PC-9 (cell line): ENCODE measurements around the gene HAX1.
"Not testable (repeated sequence)": the region's sequence is repeated elsewhere in the genome, so short reads cannot be mapped to it uniquely, and the experiment has no call there.

ENCODE experiments used
- CTCF ChIP-seq: fragments of 200-600 bp; sonication (generic); conservative IDR thresholded peaks from 2 replicates; pipeline ENCODE4 v1.6.1; 2017; ENCODE audit warnings: mixed run types, antibody characterized with exemption, mild to moderate bottlenecking, moderate library complexity
- EZH2 ChIP-seq: fragments of 200-600 bp; sonication (generic); IDR thresholded peaks from 2 replicates; pipeline ENCODE4 v1.8.0; 2017; ENCODE audit warnings: antibody characterized with exemption, low read depth

- not testable (repeated sequence) for TF ChIP-seq CTCF, EZH2
Measured at GRCh38 chr1:154231112-154231511, 41.3 kb upstream of the HAX1 start.
